ENCODE measurements around the gene S100G.

The S100G gene

GRCh38 chrX:16646366-16647138 is 3.4 kb upstream of the S100G start:
- no peak for DNase-seq (ENCODE audit: low read depth in 2 of 3, low spot score in 2 of 3)

GRCh38 chrX:16651391-16652024 is 1.6 kb downstream of the S100G start:
- no peak for DNase-seq (ENCODE audit: low read depth in 2 of 3, low spot score in 2 of 3)

GRCh38 chrX:16653424-16653823 is 3.5 kb downstream of the S100G start:
- no peak for DNase-seq (ENCODE audit: low read depth in 2 of 3, low spot score in 2 of 3)

- DNase-seq (ENCODE audit: low read depth in 2 of 3, low spot score in 2 of 3), result no peak
Observed at GRCh38 chrX:16654093-16654492, 4.1 kb downstream of the S100G start.

- DNase-seq (ENCODE audit: low read depth in 2 of 3, low spot score in 2 of 3), result no peak
Observed at GRCh38 chrX:16658284-16658683, 8.3 kb downstream of the S100G start.

GRCh38 chrX:16659321-16659720 is 9.4 kb downstream of the S100G start:
- DNase-seq (ENCODE audit: low read depth in 2 of 3, low spot score in 2 of 3), result no peak

- no peak for DNase-seq (ENCODE audit: low read depth in 2 of 3, low spot score in 2 of 3)
Observed at GRCh38 chrX:16661495-16661894, 11.5 kb downstream of the S100G start.

GRCh38 chrX:16662402-16662801 is 12.4 kb downstream of the S100G start:
- DNase-seq (ENCODE audit: low read depth in 2 of 3, low spot score in 2 of 3), result no peak

GRCh38 chrX:16664074-16664473 is 14.1 kb downstream of the S100G start:
- DNase-seq (ENCODE audit: low read depth in 2 of 3, low spot score in 2 of 3), result no peak

- DNase-seq (ENCODE audit: low read depth in 2 of 3, low spot score in 2 of 3), result no peak
Observed at GRCh38 chrX:16664626-16665025, 14.7 kb downstream of the S100G start.

- no peak for DNase-seq (ENCODE audit: low read depth in 2 of 3, low spot score in 2 of 3)
Observed at GRCh38 chrX:16665089-16665488, 15.1 kb downstream of the S100G start.

GRCh38 chrX:16666541-16666940 is 16.6 kb downstream of the S100G start:
- DNase-seq (ENCODE audit: low read depth in 2 of 3, low spot score in 2 of 3), result no peak

- no peak for DNase-seq (ENCODE audit: low read depth in 2 of 3, low spot score in 2 of 3)
Observed at GRCh38 chrX:16671005-16671404, 21.0 kb downstream of the S100G start.

- DNase-seq (ENCODE audit: low read depth in 2 of 3, low spot score in 2 of 3), result no peak
Observed at GRCh38 chrX:16678689-16679088, 28.7 kb downstream of the S100G start.

GRCh38 chrX:16683007-16683664 is 33.2 kb downstream of the S100G start:
- no peak for DNase-seq (ENCODE audit: low read depth in 2 of 3, low spot score in 2 of 3)

- DNase-seq (ENCODE audit: low read depth in 2 of 3, low spot score in 2 of 3), result no peak
Observed at GRCh38 chrX:16687514-16687913, 37.6 kb downstream of the S100G start.

- peak in 1 of 3 experiments; percentile 57 for DNase-seq (ENCODE audit: low read depth in 2 of 3, low spot score in 2 of 3)
Observed at GRCh38 chrX:16695079-16695676, 45.2 kb downstream of the S100G start.

- DNase-seq (ENCODE audit: low read depth in 2 of 3, low spot score in 2 of 3), result no peak
Observed at GRCh38 chrX:16696956-16697355, 47.0 kb downstream of the S100G start.

GRCh38 chrX:16699389-16699788 is 49.4 kb downstream of the S100G start:
- no peak for DNase-seq (ENCODE audit: low read depth in 2 of 3, low spot score in 2 of 3)

- DNase-seq (ENCODE audit: low read depth in 2 of 3, low spot score in 2 of 3), result no peak
Observed at GRCh38 chrX:16700734-16701133, 50.8 kb downstream of the S100G start.

- no peak for DNase-seq (ENCODE audit: low read depth in 2 of 3, low spot score in 2 of 3)
Observed at GRCh38 chrX:16702700-16703599, 53.0 kb downstream of the S100G start.
